ENCODE results near the gene SLC9A4.

Gene SLC9A4

DNA sequence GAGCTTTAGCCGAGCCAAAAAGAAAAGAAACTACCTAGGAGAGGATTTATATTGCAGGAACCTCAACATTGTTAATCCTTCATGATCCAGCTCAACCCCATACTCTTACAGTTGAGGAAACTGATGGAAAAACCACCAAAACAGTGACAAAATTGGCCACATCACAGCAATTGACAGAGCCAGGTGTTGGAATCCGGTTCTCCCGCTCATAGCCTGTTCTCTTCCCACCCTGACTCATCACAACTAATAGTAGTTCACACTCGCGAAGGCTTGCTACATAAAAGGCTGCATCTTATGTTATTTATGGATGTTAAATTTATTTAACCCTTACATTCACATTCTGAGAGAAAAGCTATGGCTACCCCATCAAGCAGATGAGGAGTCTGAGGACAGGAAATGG is 33.7 kb downstream of the SLC9A4 start:
- DNase-seq = no peak

DNA sequence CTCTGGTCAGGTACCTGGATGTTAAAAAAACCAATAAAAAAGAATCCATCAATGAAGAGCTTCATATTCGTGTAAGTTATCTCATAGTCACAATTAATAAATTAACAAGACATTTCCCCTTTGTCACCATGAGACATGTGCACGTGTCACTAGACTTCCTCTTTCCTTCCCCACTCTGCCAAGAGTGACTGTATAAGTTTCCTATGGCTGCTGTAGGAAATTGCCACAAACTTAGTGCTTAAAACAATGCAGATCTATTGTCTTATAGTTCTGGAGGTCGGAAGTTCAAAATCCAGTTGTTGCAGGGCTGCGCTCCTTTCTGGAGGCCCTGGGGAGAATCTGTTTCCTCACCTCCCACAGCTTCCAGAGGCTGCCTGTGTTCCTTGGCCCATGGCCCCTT is 35.8 kb downstream of the SLC9A4 start:
- no peak for DNase-seq

DNA sequence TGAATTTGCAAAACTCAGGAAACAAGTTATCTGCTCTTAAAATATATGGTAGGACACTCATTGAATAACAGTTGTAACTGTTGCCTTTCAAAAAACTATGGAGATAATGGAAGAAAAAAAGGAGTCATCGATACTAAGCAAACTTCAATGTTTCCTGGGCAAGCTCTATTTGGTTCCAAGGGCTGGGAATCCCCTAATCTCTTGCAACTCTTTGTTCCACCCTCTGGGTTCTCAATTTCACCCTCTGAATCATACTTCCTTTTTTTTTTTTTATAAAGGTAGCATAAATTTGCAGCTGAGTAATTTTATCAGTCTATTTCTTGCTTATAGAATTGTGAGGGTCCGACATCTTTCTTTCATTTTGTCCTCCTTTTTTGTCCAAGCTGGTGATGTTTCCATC is 36.7 kb downstream of the SLC9A4 start:
- no peak for DNase-seq

DNA sequence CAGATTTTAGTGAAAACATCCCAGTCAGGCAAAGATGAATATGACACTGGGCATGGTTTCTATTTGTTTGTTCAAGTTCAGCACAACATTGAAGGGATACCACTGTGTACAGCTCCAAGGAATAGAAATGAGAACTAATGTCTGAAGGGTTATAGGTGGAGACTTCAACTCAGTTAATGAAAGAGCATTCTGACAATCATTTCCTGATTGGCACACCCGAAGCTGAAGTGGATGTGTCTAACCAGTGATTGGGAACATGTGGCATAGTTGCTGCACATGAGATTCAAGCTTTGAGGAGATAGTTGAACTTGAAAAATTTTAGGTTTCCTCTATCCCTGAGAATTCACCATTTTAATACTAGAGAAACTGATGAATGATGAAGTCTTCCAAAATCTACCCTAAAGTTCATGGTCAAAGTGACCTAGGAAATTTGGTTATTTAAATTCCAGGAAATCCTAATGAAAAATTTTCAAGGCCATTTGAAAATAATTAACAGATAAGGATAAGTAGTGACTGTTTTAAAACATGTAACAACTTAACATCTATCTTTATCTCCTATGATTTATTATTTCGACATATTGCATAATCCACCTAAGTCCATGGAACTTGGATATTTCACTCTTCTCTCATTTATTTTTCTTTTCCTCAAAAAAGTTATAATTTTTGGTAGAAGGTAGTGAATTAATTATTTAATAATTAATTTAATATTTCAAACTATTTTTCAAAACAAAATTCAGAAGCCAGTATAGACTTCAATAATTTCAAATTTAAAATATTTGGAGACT is 38.0 kb downstream of the SLC9A4 start:
- DNase-seq = no peak

DNA sequence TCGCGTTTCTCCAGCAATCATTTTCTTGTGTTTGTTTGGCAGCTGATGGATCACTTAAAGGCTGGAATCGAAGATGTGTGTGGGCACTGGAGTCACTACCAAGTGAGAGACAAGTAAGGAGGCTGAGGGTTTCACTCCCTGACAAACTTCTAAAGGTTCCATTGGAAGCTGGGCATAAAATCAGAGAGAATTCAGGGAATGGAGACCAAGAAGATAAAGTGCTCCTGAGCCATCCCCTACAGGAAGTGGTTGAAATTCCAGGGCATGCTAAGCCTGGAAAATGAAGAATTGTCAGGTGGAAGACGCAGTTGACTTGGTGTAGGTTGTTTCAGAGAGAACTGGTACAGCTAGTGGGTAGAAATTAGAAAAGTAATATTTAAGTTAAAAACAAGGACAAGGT is 39.1 kb downstream of the SLC9A4 start:
- no peak for DNase-seq

DNA sequence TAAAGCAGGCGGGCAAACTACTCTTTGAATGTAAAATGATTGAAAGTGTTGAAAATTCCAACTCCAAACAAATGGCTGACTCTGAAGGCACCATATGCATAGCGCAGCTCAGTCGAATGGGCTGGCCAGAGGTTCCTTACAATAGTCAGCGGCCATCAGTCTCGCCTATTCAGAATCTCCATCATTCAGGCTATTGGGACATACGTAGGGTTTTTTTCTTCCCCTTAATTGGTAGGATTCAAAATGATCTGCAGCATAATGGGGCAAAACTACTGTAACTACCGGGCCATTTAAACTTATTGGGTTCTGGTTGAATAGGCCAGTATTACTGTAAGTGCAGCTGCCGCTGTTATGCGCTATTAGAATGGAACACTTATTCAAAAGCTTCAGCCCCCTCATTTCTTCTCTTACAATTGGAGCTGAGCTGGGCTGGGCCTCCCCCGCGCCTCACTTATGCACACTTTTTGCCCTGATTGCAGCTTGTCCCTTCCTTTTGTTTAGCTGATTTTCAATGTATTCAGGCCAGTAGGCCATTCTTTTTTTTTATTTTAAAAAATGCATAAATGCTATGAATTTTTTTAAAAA is 40.4 kb downstream of the SLC9A4 start:
- no peak for DNase-seq

DNA sequence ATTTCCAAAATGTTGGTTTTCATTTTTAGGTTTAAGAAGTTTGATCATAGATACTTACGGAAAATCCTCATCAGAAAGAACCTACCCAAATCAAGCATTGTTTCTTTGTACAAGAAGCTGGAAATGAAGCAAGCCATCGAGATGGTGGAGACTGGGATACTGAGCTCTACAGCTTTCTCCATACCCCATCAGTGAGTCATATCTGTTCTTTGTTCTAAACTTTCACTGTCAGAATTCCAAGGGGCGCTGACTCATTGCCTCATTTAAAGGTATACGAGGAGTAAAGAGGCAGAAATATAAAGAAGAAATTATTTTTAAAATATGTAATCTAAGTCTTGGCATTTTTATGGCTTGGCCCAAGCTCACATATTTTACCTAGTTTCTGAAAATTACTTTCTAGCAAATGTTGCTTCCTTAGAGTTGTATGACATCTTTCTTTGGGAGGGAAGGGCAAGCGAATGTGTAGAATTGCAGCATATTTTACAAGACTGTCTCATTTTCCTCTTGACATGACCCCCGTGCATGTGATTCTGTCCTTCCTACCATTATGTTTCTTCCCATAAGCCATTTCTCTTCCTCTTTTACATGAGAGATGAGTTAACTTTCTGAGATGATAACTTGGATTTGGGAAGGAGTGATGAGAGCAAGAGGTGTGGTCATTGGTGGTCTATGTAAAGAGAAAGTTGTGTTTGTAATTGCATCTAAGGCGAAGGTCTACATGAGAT is 41.2 kb downstream of the SLC9A4 start:
- DNase-seq = no peak

DNA sequence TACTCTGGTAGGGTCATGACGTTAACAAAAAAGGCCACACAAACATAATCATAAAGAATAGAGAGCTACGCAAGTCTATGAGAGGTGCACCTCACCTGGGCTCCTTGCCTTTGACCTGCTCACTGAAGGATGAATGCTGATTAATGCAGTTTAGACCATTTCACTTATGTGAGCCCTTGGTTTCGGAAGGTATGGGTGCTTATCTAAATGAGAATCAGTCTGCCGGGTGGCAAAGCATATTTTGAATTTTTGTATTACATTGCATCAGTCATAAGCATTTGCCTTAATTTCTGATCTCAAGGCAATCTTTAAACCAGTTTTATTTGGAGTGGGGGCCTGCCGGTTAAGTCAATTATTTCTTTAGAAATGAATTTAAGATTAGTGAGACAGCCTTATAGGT is 42.8 kb downstream of the SLC9A4 start:
- no peak for DNase-seq

DNA sequence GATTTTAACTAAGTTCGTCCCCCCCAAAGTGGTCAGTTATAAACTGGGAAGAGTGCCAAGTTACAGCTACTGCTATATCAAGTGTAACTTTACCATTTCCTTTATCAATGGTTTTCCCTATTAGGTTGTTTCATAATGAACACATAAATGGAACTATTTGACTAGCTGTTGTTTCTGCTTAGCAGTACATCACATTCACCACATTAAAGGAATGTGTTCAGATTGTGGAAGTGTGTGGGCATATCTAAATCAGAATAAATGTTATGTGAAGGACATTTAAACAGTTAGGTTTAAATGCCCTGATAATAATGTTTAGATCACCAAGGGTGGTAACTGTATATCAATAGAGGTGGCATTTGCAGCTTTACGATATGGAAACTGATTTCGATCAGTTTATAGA is 45.1 kb downstream of the SLC9A4 start:
- no peak for DNase-seq

DNA sequence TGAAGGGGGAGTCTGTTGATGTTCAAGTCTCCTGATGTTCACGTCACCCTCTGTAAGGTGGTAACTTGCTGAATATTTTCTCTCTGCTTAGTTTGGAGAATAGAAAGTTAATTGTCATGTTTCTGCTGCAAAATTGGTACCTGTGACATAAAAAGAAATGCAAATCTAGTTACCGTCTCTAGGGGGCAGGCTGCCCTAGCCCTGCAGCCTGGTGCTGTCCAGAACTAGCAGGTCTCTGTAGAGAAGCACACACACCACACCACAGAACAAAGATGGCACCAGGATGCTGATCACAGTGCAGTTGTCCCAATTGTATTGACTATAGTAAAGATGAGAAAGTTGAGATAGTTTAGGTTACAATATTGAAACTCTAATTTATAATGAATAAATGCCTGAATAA is 47.0 kb downstream of the SLC9A4 start:
- DNase-seq = no peak

DNA sequence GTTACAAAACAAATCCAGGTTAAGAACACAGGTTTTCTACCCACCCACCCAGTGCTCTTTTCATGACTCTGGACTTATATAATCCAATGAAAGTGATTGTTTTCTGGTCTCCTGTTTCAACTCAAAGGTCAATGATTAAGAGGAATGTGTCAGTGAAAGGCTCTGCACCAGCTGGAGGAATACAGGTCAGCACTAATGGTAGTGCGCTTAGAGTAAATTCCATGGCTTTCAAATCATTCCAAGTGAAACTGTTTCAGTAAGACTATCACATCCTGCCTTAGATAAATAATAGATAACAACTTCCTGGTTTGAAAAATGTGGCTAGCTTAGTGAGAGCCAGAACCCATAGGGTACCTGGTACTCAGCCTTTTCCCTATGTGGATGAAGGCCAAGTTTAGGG is 47.8 kb downstream of the SLC9A4 start:
- no peak for DNase-seq

DNA sequence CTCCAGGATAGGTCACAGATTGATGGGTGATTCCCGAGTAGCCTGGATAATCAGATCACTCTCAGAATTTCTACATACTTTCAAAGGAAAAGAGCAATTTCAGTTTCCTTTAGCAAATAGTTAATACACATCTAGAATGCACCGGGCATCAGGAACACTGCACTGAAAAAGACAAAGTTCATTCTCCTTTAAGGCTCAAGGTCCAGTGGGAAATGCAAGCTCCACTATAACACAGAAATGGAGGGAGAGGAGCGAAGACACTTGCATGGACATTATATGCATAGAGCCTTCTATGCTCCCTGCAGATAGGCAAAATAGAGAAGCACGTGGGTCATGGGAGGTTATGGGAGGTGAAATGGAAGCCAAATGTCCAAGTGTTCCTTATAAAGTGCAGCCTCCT is 49.1 kb downstream of the SLC9A4 start:
- DNase-seq = no peak

DNA sequence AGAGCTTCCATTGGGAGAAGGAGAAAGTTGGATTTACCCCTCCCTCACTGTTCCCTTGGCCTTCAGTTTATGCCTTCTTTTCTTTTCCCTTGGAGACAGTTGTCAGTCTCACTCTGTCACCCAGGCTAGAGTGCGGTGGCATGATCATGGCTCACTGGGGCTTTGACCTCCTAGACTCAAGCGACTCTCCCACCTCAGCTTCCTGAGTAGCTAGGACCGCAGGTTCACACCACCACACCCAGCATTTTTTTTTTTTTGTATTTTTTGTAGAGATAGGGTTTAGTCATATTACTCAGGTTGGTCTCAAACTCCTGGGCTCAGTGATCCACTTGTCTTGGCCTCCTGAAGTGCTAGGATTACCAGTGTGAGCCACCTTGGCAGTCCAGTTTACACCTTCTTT is 49.9 kb downstream of the SLC9A4 start:
- no peak for DNase-seq

DNA sequence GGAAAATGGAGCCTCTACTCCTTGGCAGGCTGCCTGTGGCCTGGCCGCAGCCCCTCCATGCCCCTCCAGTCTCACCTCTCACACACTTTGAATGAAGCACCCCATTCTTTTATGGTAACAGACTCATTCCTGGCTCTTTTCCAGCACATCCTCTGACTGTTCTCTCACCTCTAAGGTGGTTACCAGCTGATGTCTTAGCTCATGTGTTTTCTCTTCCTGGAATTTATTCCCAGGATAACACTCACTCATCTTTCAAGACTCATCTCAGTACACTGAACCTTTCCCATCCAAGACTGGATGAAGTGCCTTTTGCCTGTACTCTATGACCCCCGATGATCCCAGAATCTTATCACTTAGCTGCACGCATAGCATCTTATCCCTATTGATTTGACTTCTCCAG is 50.6 kb downstream of the SLC9A4 start:
- no peak for DNase-seq

DNA sequence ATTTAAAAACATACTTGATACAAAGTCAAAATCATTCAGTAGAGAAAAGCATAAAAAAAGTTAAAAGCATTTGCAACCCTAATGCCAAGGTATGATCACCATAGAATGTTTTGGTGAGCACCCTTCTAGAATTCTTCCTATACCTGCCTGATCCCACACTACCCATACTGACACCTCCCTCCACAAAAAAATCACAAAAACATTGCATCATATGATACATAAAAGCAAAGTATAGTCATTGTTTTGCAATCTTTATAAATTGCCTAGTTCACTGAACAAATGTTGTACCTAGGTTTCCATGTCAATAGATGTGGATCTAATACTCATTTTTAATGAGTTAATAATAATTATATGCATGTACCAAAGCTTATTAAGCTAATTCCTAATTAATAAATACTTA is 54.1 kb downstream of the SLC9A4 start:
- no peak for DNase-seq

DNA sequence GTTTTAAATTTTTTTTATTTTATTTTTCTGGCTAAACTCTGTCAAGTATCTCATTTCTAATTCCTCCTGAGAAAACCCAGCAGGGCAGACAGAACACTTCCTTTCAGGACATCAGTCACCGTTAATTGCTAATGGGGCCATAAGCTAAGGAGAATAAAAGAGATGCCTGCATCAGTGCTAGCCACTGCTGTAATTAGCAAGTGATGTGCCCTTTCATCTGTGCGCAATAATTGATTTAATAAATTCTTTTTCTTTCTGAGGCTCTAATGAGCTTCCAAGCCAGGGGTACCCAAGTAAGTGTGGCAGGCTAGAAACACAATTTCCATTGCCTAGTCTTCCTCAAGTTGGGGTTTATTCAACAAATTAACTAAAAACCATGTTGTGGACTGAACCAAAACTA is 65.5 kb downstream of the SLC9A4 start:
- DNase-seq = no peak

DNA sequence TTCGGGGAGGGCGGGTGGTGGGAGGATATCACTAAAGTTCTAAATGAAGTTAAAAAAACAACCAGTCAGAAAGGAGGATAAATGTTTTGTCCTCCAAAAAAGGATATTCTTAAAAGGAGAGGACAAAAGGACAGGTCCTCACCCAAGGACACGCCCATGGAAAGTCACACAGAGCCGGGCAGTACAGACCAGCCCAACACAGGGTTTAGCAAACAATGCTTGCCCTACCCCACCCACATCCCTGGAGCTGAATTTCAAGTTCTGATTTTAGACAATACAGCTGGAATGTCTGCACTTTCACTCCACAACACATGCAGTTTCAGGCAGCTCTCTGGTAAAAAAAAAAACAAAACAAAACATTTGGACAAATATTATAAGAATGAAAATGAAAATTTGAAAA is 67.9 kb downstream of the SLC9A4 start:
- DNase-seq = no peak

DNA sequence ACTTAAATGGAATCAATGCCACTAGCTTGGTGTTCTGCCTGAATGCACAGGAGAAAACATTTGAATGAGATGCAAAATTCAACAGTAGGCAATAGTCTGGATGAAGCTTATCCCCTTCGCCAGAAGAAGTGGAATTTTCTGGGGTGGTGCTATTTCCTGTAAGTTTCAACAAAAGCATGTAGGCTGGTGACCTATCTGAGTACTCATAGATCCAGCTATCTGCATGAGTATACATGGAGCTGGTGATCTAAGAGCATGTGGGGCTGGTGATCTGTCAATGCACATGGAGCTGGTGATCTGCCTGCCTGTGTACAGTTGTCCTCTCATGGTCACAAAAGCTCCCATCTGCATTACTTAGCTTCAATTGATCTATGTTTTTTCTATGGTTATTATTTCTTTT is 71.2 kb downstream of the SLC9A4 start:
- DNase-seq = no peak

DNA sequence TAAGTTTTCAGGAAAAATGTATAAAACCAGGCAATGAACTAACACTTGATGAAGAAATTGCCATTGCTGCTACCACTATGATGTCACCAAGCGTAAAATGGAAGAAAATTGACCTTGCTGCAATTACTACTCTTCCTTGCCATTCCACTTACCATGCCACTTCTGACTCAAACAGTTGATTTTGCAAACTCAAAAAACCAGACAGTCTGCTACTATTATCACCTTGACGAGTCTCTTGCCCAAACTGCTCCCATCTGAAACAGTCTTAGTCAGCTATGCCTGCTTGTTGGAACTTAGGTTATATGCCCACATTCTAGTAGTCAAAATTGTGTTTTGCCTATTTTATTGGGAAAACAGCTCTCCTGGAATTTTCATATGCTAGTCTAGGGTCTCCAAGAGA is 74.4 kb downstream of the SLC9A4 start:
- DNase-seq = no peak

DNA sequence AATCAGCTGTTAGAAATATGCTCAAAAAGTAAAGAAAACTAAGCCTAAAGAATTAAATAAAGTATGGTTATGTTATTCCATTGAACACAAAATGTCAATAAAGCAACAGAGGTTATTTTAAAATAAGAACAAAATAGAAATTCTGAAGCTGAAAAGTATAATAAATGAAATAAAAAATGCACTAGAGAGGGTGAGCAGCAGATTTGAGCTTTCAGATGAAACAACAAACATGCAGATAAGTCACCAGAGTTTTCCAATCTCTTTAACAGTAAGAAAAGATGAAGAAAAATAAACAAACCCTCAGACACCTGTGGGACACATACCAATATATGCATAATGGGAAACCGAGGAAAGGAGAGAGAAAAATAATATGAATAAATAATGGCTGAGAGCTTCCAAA is 76.0 kb downstream of the SLC9A4 start:
- DNase-seq = no peak

DNA sequence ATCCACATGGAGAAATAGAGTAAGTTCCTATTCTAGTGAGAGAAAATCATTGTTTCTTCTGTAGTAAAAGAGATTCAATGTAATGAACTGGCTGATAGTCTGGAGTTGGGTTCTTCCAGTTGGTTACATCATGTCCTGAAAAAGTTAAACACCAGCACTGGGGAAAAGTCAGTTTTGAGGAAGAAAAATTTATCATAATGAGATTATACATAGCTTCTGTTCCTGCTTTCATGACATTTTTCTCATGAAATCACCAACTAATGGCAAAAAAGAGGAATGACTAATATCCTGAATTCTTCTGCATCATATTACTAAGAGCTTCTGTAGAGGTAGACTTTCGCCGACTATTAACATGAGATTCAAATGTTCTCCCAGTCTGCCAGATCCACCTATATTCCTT is 77.1 kb downstream of the SLC9A4 start:
- DNase-seq = no peak

DNA sequence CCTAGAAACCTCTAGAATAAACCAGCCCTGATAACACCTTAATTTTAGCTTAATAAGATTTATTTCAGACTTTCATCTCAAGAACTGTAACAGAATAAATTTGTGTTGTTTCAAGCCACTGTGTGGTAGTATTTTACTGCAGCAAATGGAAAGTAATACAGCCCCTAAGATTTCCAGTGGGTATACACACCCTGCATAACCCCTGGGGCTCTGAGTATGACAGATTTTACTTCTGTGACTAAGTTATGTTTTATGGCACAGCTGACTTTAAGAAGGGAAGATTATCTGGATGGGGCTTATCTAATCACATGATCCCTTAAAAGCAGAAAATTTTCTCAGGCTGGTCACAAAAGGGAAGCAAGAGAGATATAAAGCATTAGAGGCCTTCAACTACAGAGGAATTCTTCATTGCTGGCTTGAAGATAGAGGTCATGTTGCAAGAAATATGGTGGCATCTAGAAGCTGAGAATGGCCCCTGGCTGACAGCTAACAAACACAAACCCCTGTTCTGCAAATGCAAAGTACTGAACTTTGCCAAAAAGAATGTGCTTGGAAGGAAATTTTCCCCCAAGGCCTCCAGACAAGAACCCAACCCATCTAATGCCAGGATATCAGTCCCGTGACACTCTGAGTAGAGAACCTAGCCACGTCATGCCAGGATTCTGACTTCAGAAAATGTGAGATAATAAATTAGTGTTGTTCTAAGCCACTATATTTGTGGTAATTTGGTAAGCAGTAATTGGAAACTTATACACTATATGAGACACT is 78.5 kb downstream of the SLC9A4 start:
- no peak for DNase-seq

DNA sequence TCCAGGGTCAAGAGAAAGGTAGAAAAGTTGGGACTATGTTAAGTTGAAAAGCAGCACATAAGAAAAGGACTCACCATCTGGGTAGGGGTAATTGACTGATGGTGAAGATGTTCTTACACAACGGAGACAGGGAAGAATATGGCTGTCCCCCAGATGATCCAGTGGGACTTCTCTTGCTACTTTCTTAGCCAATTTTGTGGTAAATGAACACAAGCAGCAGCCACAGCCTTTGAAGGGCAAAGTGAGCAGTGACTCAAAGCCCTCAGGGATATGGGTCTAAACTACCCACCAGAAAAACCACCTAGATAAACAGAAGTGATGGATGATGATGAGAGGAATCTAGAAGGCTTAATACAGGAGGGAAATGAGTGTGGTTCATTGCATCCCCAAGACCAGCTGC is 80.6 kb downstream of the SLC9A4 start:
- DNase-seq = no peak

DNA sequence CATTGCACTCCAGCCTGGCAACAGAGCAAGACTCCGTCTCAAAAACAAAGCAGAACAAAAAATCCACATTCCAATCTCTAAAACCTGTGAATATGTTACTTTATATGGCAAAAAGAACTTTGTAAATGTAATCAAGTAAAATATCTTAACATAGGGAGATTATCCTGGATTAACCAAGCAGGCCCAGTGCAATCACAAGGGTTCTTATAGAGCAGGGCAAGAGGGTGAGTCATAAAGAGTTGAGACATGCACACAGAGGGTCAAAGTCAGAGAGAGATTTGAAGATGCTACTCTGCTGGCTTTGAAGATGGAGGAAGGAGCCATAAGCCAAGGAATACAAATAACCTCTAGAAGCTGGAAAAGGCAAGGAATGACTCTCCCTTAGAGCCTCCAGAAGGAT is 85.4 kb downstream of the SLC9A4 start:
- DNase-seq = no peak
